ENCODE results near the gene SYT1. TPM values are rescaled to one million over a fixed set of nuclear protein-coding genes. Genes with fewer than 3 reads are reported as not detected.

SYT1 gene
- total and polyA plus RNA-seq, 9 donors: 0.45 to 18.3 (median 9.7) TPM

- H3K36me3 ChIP-seq: no peaks in the 10 kb centered on the region
- H3K4me3 ChIP-seq: no peak overlapping the region
- 70 to 77% (median 71%) methylated on average over 5 of the region's 5 CpGs for WGBS, 3 donors
- intact Hi-C loops (cut with DNase I): no loop called here
- no peaks in the 10 kb centered on the region for H3K27me3 ChIP-seq
- no peaks in the 10 kb centered on the region for H3K4me1 ChIP-seq (ENCODE audit: insufficient read depth)
- DNase-seq: no peak
- TF ChIP-seq EP300 (IDR thresholded peaks at IDR 0.05) (no peak), CTCF (IDR thresholded peaks at IDR 0.05) (no peak), POLR2A (IDR thresholded peaks at IDR 0.05) (no peak)
- H3K27ac ChIP-seq: no peak overlapping the region
- no peaks in the 10 kb centered on the region for H3K9me3 ChIP-seq
Measured at GRCh38 chr12:78917513-78917912, 52.9 kb downstream of the SYT1 start.

GRCh38 chr12:78918268-78918667 lies 53.7 kb downstream of the SYT1 start:
- intact Hi-C loops (cut with DNase I): no loop called here
- 94 to 100% (median 98%) methylated on average over 2 of the region's 2 CpGs for WGBS, 3 donors
- no peak for DNase-seq

GRCh38 chr12:78928200-78929074 lies 63.9 kb downstream of the SYT1 start:
- intact Hi-C loops (cut with DNase I): no loop called here
- WGBS, 3 donors: 87 to 92% (median 89%) methylated on average over 5 of the region's 5 CpGs
- Histone ChIP-seq H3K4me3 (no peak overlapping the region), H3K9me3 (no peaks in the 10 kb centered on the region), H3K4me1 (ENCODE audit: insufficient read depth) (no peaks in the 10 kb centered on the region), H3K27ac (no peak overlapping the region), H3K36me3 (no peaks in the 10 kb centered on the region), H3K27me3 (no peaks in the 10 kb centered on the region)
- TF ChIP-seq EP300 (IDR thresholded peaks at IDR 0.05): no peak
- no peak for TF ChIP-seq CTCF (IDR thresholded peaks at IDR 0.05)
- TF ChIP-seq POLR2A (IDR thresholded peaks at IDR 0.05): no peak
- no peak for DNase-seq

More at GRCh38 chr12:78918268-78918667, 53.7 kb downstream of the SYT1 start:
- TF ChIP-seq POLR2A (IDR thresholded peaks at IDR 0.05): no peak
- TF ChIP-seq CTCF (IDR thresholded peaks at IDR 0.05): no peak
- no peak for TF ChIP-seq EP300 (IDR thresholded peaks at IDR 0.05)
- Histone ChIP-seq H3K9me3 (no peaks in the 10 kb centered on the region), H3K4me3 (no peak overlapping the region), H3K4me1 (ENCODE audit: insufficient read depth) (no peaks in the 10 kb centered on the region), H3K27ac (no peak overlapping the region), H3K36me3 (no peaks in the 10 kb centered on the region), H3K27me3 (no peaks in the 10 kb centered on the region)

- intact Hi-C loops (cut with DNase I): no loop called here
- TF ChIP-seq EP300 (IDR thresholded peaks at IDR 0.05) (no peak), CTCF (IDR thresholded peaks at IDR 0.05) (no peak), POLR2A (IDR thresholded peaks at IDR 0.05) (no peak)
- Histone ChIP-seq H3K4me3 (no peak overlapping the region), H3K36me3 (no peaks in the 10 kb centered on the region), H3K27me3 (no peaks in the 10 kb centered on the region), H3K27ac (no peak overlapping the region), H3K4me1 (ENCODE audit: insufficient read depth) (no peaks in the 10 kb centered on the region), H3K9me3 (no peaks in the 10 kb centered on the region)
- no peak for DNase-seq
- WGBS, 3 donors: 89 to 94% (median 94%) methylated on average over 7 of the region's 7 CpGs
Measured at GRCh38 chr12:78929075-78929418, 64.5 kb downstream of the SYT1 start.
